Measurements from ENCODE around the gene GAS5. TPM values are rescaled to one million over a fixed set of nuclear protein-coding genes. Genes with fewer than 3 reads are reported as not detected.

GAS5 gene
- total RNA-seq, 1 donor from 2014 or later: 473 TPM

DNA sequence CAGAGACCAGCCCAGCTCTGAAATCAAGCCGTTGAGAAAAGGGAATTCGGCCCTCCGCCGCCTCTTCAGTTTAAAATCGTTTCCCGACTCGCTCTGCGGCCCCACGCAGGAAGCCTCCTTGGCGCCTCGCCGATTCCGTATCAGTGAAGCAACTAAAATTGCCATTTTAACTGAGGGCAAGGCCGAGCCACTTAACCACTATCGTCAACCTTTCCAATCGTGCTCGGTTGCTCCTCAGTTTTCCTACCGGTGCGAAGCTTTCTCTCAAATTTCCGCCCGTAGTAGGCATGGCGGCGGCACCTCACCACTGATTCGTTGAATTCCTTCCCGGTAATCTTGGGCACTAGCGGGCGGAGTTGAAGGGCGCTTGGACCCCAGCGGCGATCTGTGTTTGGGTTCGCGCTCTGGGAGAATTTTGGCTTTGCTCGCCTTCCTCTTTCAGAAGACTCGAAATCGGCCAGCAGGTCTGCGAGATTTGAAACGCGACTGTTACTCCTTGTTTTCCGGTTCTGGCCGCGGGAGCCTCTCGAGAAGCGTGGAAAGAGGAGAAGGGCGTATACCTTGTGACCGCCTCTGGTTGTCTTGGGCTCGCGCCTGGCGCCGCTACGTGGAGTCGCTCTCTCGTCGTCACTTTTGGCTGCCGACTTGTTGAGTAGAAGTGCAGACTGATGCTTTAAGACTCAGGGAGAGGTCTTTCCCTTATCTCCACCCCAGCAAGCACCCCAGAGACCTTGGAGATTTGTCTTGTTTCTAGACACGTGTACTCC is 43.3 kb downstream of the GAS5 start, which contains the start of the genes CENPL and DARS2:
Gene CENPL (minus strand): TSS at position 569 of the 767 bp plus-strand sequence. CDS start 13,584 bp downstream, outside the sequence.
Gene DARS2 (plus strand): TSS at position 359 of the 767 bp plus-strand sequence. CDS start 557 bp downstream, outside the sequence.
- TF ChIP-seq, protein P1, sequence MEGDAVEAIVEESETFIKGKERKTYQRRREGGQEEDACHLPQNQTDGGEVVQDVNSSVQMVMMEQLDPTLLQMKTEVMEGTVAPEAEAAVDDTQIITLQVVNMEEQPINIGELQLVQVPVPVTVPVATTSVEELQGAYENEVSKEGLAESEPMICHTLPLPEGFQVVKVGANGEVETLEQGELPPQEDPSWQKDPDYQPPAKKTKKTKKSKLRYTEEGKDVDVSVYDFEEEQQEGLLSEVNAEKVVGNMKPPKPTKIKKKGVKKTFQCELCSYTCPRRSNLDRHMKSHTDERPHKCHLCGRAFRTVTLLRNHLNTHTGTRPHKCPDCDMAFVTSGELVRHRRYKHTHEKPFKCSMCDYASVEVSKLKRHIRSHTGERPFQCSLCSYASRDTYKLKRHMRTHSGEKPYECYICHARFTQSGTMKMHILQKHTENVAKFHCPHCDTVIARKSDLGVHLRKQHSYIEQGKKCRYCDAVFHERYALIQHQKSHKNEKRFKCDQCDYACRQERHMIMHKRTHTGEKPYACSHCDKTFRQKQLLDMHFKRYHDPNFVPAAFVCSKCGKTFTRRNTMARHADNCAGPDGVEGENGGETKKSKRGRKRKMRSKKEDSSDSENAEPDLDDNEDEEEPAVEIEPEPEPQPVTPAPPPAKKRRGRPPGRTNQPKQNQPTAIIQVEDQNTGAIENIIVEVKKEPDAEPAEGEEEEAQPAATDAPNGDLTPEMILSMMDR (IDR thresholded peaks at IDR 0.05; ENCODE audit: insufficient read depth, low read depth, low read length): no peak
- TF ChIP-seq EZH2 (IDR thresholded peaks at IDR 0.05; ENCODE audit: insufficient read depth, low read length): no peak
- Histone ChIP-seq H3K79me2 (ENCODE audit: insufficient read depth, low read length) (peaks cover 46% of the 10 kb centered on the region), H3K27me3 (ENCODE audit: insufficient read depth, low read length) (no peaks in the 10 kb centered on the region), H3K27ac (ENCODE audit: low read depth, low read length) (peak within 1 kb of the TSS; percentile 93), H3K36me3 (ENCODE audit: insufficient read depth, low read length) (no peaks in the 10 kb centered on the region), H2AFZ (ENCODE audit: low read depth, low read length) (peak within 1 kb of the TSS; percentile 89), H3K9ac (ENCODE audit: low read length) (peak within 1 kb of the TSS; percentile 91), H3K4me3 (ENCODE audit: insufficient read depth, low read depth, low read length) (peak within 1 kb of the TSS; percentile 99), H4K20me1 (ENCODE audit: insufficient read depth, low read length) (no peaks in the 10 kb centered on the region), H3K9me3 (ENCODE audit: insufficient read depth, low read depth, low read length) (no peaks in the 10 kb centered on the region), H3K4me1 (ENCODE audit: insufficient read depth, low read length) (no peaks in the 10 kb centered on the region), H3K4me2 (ENCODE audit: low read length) (peak within 1 kb of the TSS; percentile 98)
- H3K4me1 Mint-ChIP-seq (ENCODE audit: low read depth, unreplicated experiment): peaks cover 9% of the 10 kb centered on the region
- H3K27ac Mint-ChIP-seq (ENCODE audit: unreplicated experiment): peak within 1 kb of the TSS; percentile 99
- H3K36me3 Mint-ChIP-seq (ENCODE audit: low read depth, unreplicated experiment): peaks cover 2% of the 10 kb centered on the region
- H3K4me3 Mint-ChIP-seq (ENCODE audit: unreplicated experiment): peak within 1 kb of the TSS; percentile 97
- H3K27me3 Mint-ChIP-seq (ENCODE audit: low read depth, unreplicated experiment): no peaks in the 10 kb centered on the region
- H3K9me3 Mint-ChIP-seq (ENCODE audit: unreplicated experiment): no peaks in the 10 kb centered on the region
- FAIRE-seq (no peak), DNase-seq (ENCODE audit: low read depth) (peak; percentile 97)

DNA sequence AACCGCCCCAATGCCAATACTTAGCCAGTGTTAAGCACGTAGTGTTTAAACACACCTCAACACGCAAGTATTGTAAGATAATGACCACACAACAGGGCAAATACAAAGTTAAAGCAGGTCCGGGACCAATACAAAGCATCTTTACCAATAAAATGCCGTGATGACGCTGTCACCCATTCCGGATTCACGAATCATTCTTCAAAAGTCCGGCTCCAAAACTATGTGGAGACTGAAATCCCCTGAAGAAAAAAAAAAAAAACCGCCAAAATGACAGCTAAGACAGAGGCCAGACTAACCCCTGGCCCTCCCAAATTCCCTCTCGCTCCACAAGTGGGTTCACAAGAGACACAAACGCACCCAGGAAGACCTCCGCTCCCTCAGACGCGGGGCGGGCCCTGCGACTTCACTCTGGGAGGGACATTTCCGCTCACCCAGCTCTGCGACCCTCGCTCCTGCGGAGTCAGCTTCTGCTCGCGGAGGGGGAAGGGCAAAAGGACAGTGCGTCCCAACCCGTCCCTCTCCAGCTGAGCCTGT is 43.9 kb downstream of the GAS5 start:
- Histone ChIP-seq H3K9me3 (ENCODE audit: insufficient read depth, low read depth, low read length) (no peaks in the 10 kb centered on the region), H4K20me1 (ENCODE audit: insufficient read depth, low read length) (no peaks in the 10 kb centered on the region), H3K79me2 (ENCODE audit: insufficient read depth, low read length) (peaks cover 52% of the 10 kb centered on the region), H3K9ac (ENCODE audit: low read length) (peak overlapping the region; percentile 91), H3K4me3 (ENCODE audit: insufficient read depth, low read depth, low read length) (peak overlapping the region; percentile 99), H3K27ac (ENCODE audit: low read depth, low read length) (peak overlapping the region; percentile 93), H3K4me2 (ENCODE audit: low read length) (peak overlapping the region; percentile 98), H3K4me1 (ENCODE audit: insufficient read depth, low read length) (no peaks in the 10 kb centered on the region), H3K27me3 (ENCODE audit: insufficient read depth, low read length) (no peaks in the 10 kb centered on the region), H3K36me3 (ENCODE audit: insufficient read depth, low read length) (no peaks in the 10 kb centered on the region), H2AFZ (ENCODE audit: low read depth, low read length) (peak overlapping the region; percentile 89)
- Mint-ChIP-seq H3K36me3 (ENCODE audit: low read depth, unreplicated experiment) (no peaks in the 10 kb centered on the region), H3K4me1 (ENCODE audit: low read depth, unreplicated experiment) (peaks cover 9% of the 10 kb centered on the region), H3K9me3 (ENCODE audit: unreplicated experiment) (no peaks in the 10 kb centered on the region), H3K4me3 (ENCODE audit: unreplicated experiment) (peak overlapping the region; percentile 97), H3K27me3 (ENCODE audit: low read depth, unreplicated experiment) (no peaks in the 10 kb centered on the region), H3K27ac (ENCODE audit: unreplicated experiment) (peak overlapping the region; percentile 99)
- DNase-seq (ENCODE audit: low read depth): peak; percentile 13
- FAIRE-seq: no peak
- no peak for TF ChIP-seq EZH2 (IDR thresholded peaks at IDR 0.05; ENCODE audit: insufficient read depth, low read length)

DNA sequence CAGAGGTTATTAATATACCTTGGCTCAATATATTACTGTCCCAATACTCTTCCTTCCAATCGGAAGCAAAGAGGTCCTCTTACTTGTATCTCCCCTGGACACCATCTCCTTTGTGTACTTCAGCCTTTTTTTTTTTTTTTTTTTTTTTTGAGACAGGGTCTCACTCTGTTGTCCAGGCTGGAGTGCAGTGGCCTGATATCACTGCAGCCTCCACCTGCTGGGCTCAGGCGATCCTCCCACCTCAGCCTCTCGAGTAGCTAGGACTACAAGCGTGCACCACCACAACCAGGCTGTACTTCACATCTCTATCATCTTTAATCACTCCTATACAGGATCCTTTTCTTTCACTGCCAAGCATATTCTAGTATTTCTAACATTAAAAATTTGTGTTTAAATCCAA is 46.1 kb downstream of the GAS5 start:
- H3K4me1 ChIP-seq (ENCODE audit: insufficient read depth, low read length): no peaks in the 10 kb centered on the region
- H3K27me3 ChIP-seq (ENCODE audit: insufficient read depth, low read length): no peaks in the 10 kb centered on the region
- no peak overlapping the region for H3K9ac ChIP-seq (ENCODE audit: low read length)
- Mint-ChIP-seq H3K27ac (ENCODE audit: unreplicated experiment) (no peak overlapping the region), H3K27me3 (ENCODE audit: low read depth, unreplicated experiment) (no peaks in the 10 kb centered on the region), H3K4me1 (ENCODE audit: low read depth, unreplicated experiment) (peaks cover 8% of the 10 kb centered on the region), H3K9me3 (ENCODE audit: unreplicated experiment) (no peaks in the 10 kb centered on the region), H3K4me3 (ENCODE audit: unreplicated experiment) (no peak overlapping the region), H3K36me3 (ENCODE audit: low read depth, unreplicated experiment) (peaks cover 3% of the 10 kb centered on the region)
- H3K79me2 ChIP-seq (ENCODE audit: insufficient read depth, low read length): peaks cover 69% of the 10 kb centered on the region
- FAIRE-seq (no peak), DNase-seq (ENCODE audit: low read depth) (no peak)
- no peak for TF ChIP-seq EZH2 (IDR thresholded peaks at IDR 0.05; ENCODE audit: insufficient read depth, low read length)
- TF ChIP-seq, protein P1 (IDR thresholded peaks at IDR 0.05; ENCODE audit: insufficient read depth, low read depth, low read length): no peak
- H3K27ac ChIP-seq (ENCODE audit: low read depth, low read length): no peak overlapping the region
- H4K20me1 ChIP-seq (ENCODE audit: insufficient read depth, low read length): no peaks in the 10 kb centered on the region
- H3K4me2 ChIP-seq (ENCODE audit: low read length): peak overlapping the region; percentile 98
- H3K4me3 ChIP-seq (ENCODE audit: insufficient read depth, low read depth, low read length): no peak overlapping the region
- H3K36me3 ChIP-seq (ENCODE audit: insufficient read depth, low read length): no peaks in the 10 kb centered on the region
- H2AFZ ChIP-seq (ENCODE audit: low read depth, low read length): no peak overlapping the region
- no peaks in the 10 kb centered on the region for H3K9me3 ChIP-seq (ENCODE audit: insufficient read depth, low read depth, low read length)

Data from astrocyte (in vitro differentiated cells and primary cell).